NCI-H2227 (cell line): ENCODE measurements around the gene NMD3.

Source experiments
- DNase-seq: peaks from one replicate; lab custom pipeline; 2025; ENCODE audit not compliant: unreplicated experiment; lab: John Stamatoyannopoulos, UW

The NMD3 gene

DNA sequence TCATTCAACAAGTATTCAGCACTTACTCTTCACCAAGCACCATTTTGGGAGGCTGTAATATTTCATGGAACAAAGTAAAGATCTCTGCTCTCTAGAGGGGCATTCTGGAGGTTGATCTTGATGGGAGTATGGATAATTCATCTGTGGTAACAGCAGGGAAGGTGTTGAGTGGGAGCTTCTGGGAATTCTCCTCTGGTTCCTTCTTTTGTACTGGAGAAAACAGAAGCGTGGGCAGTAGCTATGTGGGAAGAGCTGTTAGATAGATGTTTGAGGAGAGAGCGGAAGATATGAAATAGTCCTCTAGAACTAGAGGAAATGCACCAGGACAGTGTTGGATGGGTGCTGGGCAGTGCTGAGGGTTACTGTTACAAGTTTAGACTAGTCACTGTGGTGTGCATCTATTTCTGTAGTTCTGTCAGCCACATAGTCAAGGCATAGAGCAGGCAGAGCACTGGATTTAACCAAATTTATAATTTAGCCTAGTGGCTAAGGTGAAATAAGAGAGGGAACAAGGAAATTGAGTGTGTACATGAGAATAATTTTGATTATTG lies 9.6 kb downstream of the NMD3 start:
- no peak for DNase-seq

- DNase-seq, result no peak
Observed at GRCh38 chr3:161231861-161232260, 10.8 kb downstream of the NMD3 start.

DNA sequence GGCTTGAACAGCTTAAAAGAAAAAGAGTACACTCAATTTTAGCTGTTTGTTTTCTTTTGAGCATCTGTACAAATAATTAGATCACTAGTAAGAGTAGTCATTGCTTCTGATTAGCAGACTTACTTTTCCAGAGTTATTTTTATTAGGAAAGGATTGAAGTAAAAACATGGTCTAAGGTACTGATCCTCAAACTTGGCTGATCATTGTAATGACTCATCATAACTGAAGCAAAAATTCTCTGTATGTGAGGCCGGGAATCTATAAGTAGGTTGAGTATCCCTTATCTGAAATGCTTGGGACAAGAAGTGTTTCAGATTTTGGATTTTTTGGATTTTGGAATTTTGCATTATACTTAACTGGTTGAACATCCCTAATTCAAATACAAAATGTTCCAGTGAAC lies 12.4 kb downstream of the NMD3 start:
- DNase-seq, result no peak

GRCh38 chr3:161236240-161236639 lies 15.1 kb downstream of the NMD3 start:
- DNase-seq, result no peak

- no peak for DNase-seq
Observed at GRCh38 chr3:161239700-161240099, 18.6 kb downstream of the NMD3 start.

DNA sequence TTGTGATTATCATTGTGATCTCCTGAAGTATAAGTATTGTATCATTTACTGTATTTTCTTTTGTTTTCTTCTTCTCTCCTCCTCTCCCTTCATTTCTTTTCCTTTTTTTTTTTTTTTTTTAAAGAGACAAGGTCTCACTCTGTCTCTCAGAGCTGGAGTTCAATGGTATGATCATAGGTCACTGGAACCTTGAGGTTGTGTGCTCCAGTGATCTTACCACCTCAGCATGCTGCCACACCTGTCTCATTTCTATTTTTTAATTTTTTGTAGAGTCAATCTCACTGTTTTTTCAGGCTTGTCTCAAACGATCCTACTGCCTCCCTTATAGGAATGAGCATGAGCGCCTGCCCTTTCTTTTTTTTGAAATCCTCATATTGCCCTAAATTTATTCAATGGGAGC lies 23.4 kb downstream of the NMD3 start:
- no peak for DNase-seq

DNA sequence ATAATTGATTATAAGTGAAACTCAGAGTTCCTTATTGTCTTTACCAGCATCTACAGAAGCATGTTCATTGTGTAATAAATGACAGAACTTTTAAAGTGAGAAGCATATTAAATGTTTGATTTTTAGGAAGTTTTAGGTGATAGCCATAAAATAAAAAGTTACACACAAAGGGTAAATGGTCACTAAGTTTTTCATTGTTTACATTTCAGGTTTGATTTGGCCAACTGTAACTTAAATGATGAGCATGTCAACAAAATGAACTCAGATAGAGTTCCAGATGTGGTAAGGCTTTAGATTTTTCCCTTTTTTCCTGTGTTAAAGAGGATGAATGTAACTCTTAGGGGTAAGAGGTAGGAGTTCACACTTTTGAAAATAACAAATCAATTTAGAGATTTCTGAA lies 25.9 kb downstream of the NMD3 start:
- no peak for DNase-seq

GRCh38 chr3:161250116-161250515 lies 29.0 kb downstream of the NMD3 start:
- DNase-seq, result no peak

- DNase-seq, result no peak
Observed at GRCh38 chr3:161251716-161252115, 30.6 kb downstream of the NMD3 start.

DNA sequence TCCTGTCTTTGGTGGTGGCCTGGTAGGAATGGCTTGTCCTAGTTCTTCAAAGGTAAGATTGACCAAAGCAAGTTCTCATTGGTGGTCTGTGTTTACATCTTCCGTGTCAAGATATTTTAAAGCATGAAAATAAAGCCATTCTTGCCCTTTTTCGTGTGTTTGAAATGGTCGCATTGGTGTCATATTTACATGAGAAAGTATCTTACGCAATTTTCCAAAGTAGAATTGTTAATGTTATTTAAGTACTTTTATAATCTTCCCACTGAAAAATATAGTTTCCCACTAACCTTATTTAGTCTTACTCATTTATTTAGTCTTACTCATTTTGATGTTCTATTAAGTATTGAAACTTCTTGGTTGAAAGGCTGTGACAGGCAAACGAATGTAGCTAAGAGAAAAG lies 31.0 kb downstream of the NMD3 start:
- DNase-seq, result no peak

DNA sequence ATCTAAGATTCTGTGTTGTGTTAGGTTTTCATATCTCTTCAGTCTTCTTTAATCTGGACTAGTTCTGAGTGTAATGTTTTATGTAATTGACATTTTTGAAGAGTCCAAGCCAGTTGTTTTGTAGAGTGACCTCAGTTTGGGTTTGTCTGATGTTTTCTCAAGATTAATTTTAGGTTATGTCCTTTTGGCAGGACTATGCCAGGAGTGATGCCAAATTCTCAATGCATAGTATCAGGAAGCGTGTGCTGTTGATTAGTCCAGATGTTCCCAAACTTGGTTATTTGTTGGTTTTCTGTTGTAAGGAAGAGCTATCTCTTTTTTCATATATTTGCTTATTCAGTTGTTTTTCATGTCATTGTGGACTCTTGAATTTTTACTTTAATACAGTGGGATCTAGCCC lies 32.6 kb downstream of the NMD3 start:
- no peak for DNase-seq

DNA sequence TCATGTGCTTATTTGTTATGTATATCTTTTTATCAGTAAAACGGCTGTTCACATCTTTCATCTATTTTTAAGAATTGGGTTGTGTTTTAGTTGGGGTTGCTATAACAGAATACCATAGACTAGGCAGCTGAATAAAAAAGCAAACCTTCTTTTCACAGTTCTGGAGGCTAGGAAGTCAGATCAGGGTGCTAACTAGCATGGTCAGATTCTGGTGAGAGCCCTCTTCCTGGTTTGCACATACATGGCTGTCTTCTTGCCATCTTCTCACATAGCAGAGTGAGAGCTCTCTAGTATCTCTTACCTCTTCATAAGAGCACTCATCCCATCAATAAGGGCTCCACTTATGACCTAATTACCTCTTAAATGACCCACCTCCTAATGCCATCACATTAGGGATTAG lies 33.8 kb downstream of the NMD3 start:
- no peak for DNase-seq

DNA sequence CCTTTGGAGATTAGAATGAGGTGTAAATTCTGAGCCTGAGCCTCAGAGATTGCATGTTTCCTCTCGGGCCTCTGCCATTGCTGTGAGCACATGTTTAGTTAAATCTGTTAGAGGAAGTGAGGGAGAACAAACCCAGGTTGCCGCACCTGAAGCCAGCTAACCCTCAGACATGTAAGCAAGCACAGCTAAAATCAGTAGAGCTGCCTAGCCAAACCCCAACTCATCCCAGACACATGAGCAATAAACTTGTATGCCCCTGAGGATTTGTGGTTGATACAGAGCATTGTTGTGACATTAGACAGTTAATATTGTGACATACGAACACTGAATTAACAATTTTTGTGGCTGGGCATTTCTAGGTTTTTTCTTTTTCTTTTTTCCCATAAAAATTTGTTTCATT lies 41.9 kb downstream of the NMD3 start:
- no peak for DNase-seq

DNA sequence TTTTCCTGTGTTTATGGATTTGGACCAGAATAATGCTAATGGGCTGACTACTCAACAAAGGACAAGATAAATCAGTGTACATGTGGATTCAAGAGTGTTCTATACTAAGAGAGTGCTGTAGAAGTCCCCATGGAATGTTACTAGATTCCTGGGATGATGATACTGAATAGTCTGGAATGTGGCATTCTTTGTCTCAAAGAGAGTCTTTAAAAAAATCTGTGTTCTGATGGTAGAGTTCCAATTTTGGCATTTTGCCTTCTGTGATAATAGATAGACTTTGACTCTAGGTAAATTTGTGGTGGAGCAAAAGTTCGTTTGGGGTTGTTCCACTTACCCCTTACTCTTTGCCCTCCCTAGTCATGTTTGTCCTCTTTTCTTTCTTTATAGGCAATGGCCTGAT lies 43.7 kb downstream of the NMD3 start:
- DNase-seq, result no peak

DNA sequence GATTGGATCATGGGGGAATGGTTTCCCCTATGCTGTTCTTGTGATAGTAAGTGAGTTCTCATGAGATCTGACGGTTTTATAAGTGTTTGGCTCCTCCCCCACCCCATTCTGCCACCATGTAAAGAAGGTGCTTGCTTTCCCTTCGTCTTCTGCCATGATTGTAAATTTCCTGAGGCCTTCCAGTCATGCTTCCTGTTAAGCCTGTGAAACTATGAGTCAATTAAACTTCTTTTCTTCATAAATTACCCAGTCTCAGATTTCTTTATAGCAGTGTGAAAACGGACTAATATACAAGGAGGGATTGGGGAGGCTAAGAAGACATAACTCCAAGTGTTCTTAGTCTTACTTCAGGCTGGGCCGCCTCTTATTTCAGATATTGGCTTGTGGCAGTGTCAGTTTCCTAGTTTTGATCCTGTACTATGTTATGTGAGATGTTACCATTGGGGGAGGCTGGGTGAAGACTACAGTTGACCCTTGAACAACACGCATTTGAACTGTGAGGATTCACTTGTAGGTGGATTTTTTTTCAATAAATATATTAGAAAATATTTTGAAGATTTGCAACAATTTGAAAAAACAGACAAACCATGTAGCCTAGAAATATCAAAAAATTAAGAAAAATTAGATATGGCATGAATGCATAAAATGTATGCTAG lies 44.9 kb downstream of the NMD3 start:
- no peak for DNase-seq

- DNase-seq, result no peak
Observed at GRCh38 chr3:161266731-161267150, 45.6 kb downstream of the NMD3 start.

- no peak for DNase-seq
Observed at GRCh38 chr3:161267646-161268045, 46.5 kb downstream of the NMD3 start.

- DNase-seq, result no peak
Observed at GRCh38 chr3:161268601-161269000, 47.5 kb downstream of the NMD3 start.

- DNase-seq, result no peak
Observed at GRCh38 chr3:161270991-161271390, 49.9 kb downstream of the NMD3 start.

DNA sequence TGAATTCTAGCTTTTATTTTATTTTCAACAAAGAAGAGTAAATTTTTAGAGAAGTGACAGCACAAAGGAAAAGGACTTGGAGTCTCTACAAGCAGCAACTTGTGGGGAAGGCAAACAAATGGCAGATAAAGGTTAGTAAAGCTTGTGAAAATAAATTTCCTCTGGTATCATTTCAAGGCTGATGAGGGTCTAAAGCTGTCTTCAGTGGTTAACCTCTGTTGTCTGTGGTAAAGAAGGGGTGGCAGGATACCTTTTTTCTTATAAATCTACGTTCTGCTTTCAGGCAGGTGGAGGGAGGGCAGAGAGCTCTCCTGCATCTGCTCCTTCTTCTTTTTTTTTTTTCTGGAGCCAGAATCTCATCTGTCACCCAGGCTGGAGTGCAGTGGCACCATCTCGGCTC lies 50.5 kb downstream of the NMD3 start:
- DNase-seq, result no peak

DNA sequence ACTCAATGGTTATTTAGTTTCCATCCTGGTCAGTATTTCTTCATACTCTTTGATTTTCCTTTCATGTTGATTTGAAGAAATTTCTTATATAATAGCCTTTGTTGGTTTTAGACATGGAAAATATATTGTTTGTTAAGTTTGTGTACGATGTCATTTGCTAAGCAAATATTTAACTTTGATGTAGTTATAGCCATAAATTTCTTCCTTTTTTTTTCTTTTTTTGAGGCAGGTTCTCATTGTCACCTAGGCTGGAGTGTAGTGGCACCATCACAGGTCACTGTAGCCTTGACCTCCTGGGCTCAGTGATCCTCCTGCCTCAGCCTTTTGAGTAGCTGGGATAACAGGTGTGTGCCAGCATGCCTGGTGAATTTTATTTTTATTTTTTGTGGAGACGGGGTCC lies 51.4 kb downstream of the NMD3 start:
- no peak for DNase-seq

GRCh38 chr3:161273589-161274218 lies 52.6 kb downstream of the NMD3 start:
- DNase-seq, result peak; percentile 5
